HG03520 (cell line): ENCODE results near the gene SGCD.
"Not testable (repeated sequence)": the region's sequence is repeated elsewhere in the genome, so short reads cannot be mapped to it uniquely, and the experiment has no call there.

Experiments used
- ATAC-seq: cut with Tn5 transposase; IDR thresholded peaks from one replicate; pipeline ENCODE4 v1.9.1; 2021; ENCODE audit warnings: mild to moderate bottlenecking, moderate library complexity; ENCODE audit not compliant: unreplicated experiment

SGCD gene

GRCh38 chr5:156617426-156617825 is 290.5 kb downstream of the SGCD start:
- ATAC-seq: no peak

- ATAC-seq: no peak
These were observed 291.6 kb downstream of the SGCD start for GRCh38 chr5:156618601-156619000.

GRCh38 chr5:156621719-156622118 is 294.8 kb downstream of the SGCD start:
- no peak for ATAC-seq

GRCh38 chr5:156623381-156624040 is 296.5 kb downstream of the SGCD start:
- ATAC-seq: no peak

GRCh38 chr5:156624686-156625085 is 297.7 kb downstream of the SGCD start:
- ATAC-seq: no peak

GRCh38 chr5:156628421-156628820 is 301.5 kb downstream of the SGCD start:
- no peak for ATAC-seq

GRCh38 chr5:156631005-156631404 is 304.0 kb downstream of the SGCD start:
- ATAC-seq: no peak

GRCh38 chr5:156634301-156634700 is 307.3 kb downstream of the SGCD start:
- no peak for ATAC-seq

- ATAC-seq: no peak
These were observed 313.8 kb downstream of the SGCD start for GRCh38 chr5:156640691-156641241.

- ATAC-seq: no peak
These were observed 314.7 kb downstream of the SGCD start for GRCh38 chr5:156641686-156642085.

GRCh38 chr5:156647034-156647451 is 320.1 kb downstream of the SGCD start:
- no peak for ATAC-seq

GRCh38 chr5:156654444-156654843 is 327.5 kb downstream of the SGCD start:
- ATAC-seq: no peak

- no peak for ATAC-seq
These were observed 328.8 kb downstream of the SGCD start for GRCh38 chr5:156655732-156656131.

- ATAC-seq: not testable (repeated sequence)
These were observed 337.9 kb downstream of the SGCD start for GRCh38 chr5:156664832-156665231.

- not testable (repeated sequence) for ATAC-seq
These were observed 339.7 kb downstream of the SGCD start for GRCh38 chr5:156666686-156667085.

- no peak for ATAC-seq
These were observed 340.7 kb downstream of the SGCD start for GRCh38 chr5:156667616-156668015.

- no peak for ATAC-seq
These were observed 342.5 kb downstream of the SGCD start for GRCh38 chr5:156669416-156669815.

- ATAC-seq: no peak
These were observed 343.7 kb downstream of the SGCD start for GRCh38 chr5:156670615-156671014.

- no peak for ATAC-seq
These were observed 348.4 kb downstream of the SGCD start for GRCh38 chr5:156675395-156675794.

GRCh38 chr5:156677963-156678362 is 351.0 kb downstream of the SGCD start:
- ATAC-seq: no peak

- ATAC-seq: no peak
These were observed 351.5 kb downstream of the SGCD start for GRCh38 chr5:156678484-156678883.

GRCh38 chr5:156680831-156681230 is 353.9 kb downstream of the SGCD start:
- ATAC-seq: no peak

GRCh38 chr5:156681265-156681664 is 354.3 kb downstream of the SGCD start:
- no peak for ATAC-seq
